GM21723 (cell line): ENCODE results near the gene RNF212.

Source experiments
- ATAC-seq: cut with Tn5 transposase; IDR thresholded peaks from one replicate; pipeline ENCODE4 v1.9.1; 2021; ENCODE audit warnings: mild to moderate bottlenecking, moderate library complexity; ENCODE audit not compliant: unreplicated experiment

Gene RNF212

GRCh38 chr4:1115528-1116293, 2.3 kb upstream of the RNF212 start:
- no peak for ATAC-seq

DNA sequence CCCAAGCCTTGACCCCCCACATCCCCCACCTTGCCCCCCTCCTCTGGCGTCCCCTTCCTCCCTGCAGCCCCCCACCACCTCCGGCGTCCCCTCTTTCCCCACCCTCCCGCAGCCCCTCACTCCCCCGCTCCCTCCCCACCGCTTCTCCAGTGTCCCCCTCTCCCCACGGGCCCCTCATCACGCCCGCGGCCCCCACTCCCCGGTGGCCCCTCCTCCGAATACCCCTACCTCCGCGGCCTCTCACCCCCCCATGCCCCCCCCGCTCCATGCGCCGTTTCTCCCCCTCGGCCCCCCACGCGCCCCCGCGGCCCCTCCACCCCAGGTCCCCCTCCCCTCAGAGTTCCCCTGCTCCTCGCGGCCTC, 562 bp downstream of the RNF212 start:
- no peak for ATAC-seq

GRCh38 chr4:1112174-1112820, 1.1 kb downstream of the RNF212 start:
- no peak for ATAC-seq

DNA sequence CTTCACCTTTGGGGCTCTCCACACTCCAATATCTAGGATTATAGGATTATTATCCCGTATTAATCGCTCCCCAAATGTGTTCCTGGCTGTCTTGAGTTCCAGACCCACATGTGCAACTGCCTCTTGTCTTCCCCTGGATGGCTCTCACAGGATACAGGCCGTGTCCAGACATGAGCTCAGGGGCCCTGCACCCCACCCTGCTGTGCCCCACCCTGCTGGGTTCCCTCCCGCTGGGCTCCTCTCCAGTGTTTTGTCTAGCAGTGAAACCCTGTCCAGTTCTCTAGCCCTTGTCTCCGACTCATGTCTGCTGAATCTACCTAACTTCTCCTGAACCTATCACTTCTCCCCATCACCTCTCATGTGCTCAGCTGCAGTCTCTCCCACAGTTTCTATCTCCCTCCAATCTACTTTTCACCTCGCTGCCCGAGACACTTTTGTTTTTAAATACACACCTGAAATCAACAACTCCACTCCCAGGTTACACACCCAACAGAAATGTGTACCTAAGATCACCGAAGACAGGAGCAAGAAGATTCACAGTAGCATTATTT, 2.0 kb downstream of the RNF212 start:
- no peak for ATAC-seq

DNA sequence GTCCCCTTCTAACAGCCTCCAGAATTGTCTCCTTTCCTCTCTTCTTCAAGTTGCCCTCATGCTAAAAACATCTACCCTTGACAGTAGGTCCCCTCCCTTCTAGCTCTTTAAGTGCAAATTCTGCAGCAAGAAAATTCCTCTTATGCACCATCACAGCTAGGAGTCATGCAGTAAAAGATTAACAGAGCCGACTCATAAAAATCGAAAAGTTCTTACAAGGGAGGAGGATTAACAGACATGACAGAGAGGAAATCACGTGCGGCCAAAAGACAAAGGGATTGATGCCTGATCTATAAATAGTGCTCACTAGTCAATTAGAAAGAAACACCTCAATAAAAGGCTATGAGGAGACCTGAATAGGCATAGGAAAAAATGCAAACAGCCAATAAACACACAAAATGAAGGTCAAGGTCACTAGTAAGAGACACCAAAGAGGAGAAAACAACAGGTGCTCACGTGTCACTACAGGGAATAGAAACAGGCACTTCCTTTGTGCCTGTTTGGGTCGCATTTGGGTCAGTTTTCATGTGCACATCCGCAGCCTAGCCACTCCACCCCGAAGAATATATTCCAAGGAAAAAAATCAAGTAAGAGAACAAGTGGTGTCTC, 3.4 kb downstream of the RNF212 start:
- ATAC-seq = no peak

GRCh38 chr4:1109333-1109732, 4.0 kb downstream of the RNF212 start:
- ATAC-seq = no peak

GRCh38 chr4:1105662-1106061, 7.7 kb downstream of the RNF212 start:
- ATAC-seq = no peak

DNA sequence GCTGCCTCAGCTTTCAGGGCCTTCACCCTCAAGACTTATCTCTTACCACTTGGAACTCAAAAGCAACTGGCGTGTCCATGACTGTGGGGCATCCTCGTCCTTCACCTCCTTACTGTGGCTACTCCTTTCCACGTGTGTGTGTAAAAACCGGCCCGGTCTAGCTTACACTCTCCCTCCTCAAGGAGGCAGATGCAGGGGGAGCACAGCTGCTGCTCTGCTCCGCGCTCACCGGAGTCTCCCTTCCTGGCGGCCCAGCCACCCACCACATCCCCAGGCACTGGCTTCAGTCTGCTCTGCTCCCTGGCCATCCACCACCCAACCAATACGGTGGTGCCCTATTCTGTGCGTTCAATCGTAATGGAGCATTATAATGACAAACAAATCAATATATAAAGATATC, 8.3 kb downstream of the RNF212 start:
- no peak for ATAC-seq

GRCh38 chr4:1104647-1105046, 8.7 kb downstream of the RNF212 start:
- ATAC-seq = no peak

GRCh38 chr4:1099684-1100335, 13.6 kb downstream of the RNF212 start:
- no peak for ATAC-seq

DNA sequence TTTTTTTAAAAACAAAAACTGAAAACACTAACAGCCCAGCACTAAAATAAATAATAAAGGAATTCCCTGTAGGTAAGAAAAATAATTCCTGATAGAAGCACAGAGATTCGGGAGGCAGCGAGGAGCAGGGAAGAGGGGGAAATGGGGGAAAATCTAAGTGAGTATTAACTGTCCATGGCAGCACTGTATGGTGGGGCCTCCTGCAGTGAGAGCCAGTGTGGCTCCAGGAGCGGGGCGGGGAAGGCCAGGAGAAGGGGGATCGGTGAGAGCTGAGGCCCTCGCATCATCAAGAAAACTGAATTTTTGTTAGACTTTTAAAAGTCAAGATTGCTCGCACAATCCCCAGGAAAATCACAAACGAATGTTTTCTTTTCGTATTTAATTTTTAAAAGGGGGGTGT, 14.1 kb downstream of the RNF212 start:
- no peak for ATAC-seq

GRCh38 chr4:1098311-1098925, 14.9 kb downstream of the RNF212 start:
- ATAC-seq = no peak

- ATAC-seq = no peak
These were observed 15.8 kb downstream of the RNF212 start for GRCh38 chr4:1097553-1097952.

DNA sequence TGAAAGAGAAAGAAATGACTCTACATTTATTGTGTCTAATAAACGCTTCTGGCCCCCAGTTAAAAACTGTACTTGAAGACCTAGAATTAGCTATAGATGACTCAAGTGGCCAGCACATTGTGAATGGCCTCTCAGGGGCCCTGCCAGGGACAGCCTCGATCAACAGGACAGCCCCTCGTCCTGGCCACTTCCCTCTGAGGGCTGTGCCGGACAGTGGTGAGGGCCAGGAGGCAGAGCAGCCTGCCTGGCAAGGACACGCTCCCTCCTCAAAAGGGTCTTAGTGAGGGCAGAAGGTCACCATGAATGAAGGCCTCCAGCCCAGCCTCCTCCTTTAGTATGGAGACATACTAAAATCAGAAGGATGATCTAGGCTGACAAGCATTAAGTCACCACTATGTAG, 16.5 kb downstream of the RNF212 start:
- no peak for ATAC-seq

DNA sequence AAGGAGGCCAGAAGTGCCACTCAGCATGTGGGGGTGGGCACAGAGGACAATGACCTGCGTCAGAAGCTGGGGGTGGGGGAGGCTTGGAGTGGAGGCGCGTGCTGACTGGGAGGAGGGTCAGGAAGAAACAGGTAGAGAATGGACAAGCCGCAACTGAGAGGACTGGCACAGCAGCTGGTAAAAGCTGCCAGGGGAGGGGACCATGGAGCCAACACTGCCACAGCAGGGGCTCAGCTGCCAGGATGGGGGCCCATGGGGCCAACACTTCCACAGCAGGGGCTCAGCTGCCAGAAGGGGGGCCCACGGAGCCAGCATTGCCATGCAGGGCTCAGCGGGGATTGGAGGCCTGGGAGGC, 19.1 kb downstream of the RNF212 start:
- no peak for ATAC-seq

- ATAC-seq = no peak
These were observed 19.7 kb downstream of the RNF212 start for GRCh38 chr4:1093391-1094335.

DNA sequence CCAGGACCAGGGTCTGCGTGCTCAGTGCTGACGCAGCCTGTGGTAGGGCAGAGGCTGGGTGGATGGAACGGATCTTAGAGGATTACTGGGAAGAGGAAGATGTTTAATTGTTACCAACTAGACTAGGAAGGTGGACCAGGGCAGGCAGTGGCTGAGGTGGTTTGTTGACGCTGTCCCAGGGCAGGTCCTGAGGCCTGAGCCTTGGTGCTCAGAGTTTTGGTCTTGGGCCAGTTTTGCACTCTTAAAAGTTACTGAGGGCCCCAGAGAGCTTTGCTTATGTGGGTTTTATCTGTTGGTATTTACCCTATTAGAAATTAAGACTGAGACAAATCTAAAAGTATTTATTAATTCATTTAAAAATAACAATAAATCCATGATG, 20.4 kb downstream of the RNF212 start:
- no peak for ATAC-seq

DNA sequence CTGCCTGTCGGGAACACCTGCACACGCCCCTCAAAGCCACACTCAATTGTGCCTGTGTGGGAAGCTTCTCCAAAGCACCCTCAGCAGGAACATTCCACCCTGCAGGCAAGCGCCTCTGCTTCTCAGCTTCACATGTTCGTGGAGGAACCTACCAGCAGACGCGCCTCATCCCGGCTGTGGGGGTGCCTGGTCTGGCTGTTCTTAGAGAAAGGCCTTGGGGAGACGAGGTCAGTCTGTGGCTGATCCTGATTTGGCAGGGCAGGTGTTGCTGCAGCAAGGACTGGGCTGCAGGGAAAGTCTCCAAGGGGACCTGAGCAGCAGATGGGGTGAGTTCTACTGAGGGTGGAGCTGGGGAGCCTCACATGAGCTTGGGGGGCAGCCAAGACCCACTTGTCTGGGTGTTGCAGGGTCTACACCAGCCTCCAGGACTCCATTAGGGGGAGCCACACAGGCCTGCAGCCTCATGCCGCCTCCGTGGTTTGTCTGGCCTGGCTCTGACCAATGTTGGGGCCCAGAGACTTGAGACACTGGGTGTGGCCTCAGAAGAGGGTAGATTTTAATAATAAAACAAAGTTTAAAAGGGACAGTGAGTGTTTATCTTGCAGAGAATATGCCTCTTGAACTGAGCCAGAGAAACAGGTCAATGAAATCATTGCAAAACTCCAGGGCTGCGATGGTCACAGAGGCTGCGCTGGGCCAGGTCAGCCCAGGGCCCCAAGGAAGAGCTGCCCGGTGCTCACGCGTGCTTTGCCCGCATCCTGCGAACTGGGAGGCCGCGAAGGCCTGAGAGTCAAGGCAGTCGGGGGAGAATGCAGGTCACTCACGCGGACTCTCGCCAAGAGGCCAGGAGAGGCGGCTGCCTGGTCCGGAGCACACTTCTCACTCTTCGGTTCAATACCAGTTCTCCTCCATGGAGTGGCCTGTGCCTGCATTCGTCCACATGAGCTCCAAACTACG, 21.1 kb downstream of the RNF212 start:
- no peak for ATAC-seq

- no peak for ATAC-seq
These were observed 21.8 kb downstream of the RNF212 start for GRCh38 chr4:1091561-1091995.
